GM23248 (cell line): ENCODE measurements around the gene ZNF557. TPM values are rescaled to one million over a fixed set of nuclear protein-coding genes. Genes with fewer than 3 reads are reported as not detected.
A peak's percentile ranks its signal among the peaks of the same experiment; 100 is the strongest.

Experiments used
- DNase-seq: peaks from one replicate; pipeline ENCODE4 v3.0.0-alpha.2; 2015
- H2AFZ ChIP-seq: fragments of 200-600 bp; sonication (generic); 2 replicates; pipeline ENCODE4 v1.6.1; 2016; ENCODE audit warnings: antibody characterized with exemption
- H3F3A ChIP-seq: fragments of 200-600 bp; sonication (generic); 2 replicates; pipeline ENCODE4 v1.6.1; 2016; ENCODE audit warnings: mild to moderate bottlenecking, antibody characterized with exemption, mixed run types; ENCODE audit not compliant: insufficient read depth
- H3K27ac ChIP-seq: fragments of 200-600 bp; sonication (generic); 2 replicates; pipeline ENCODE4 v1.5.1; 2016; ENCODE audit warnings: mild to moderate bottlenecking
- H3K27me3 ChIP-seq: fragments of 200-600 bp; sonication (generic); replicated peaks from 2 replicates; pipeline ENCODE4 v1.6.1; 2016; ENCODE audit warnings: mild to moderate bottlenecking; ENCODE audit not compliant: insufficient read depth
- H3K36me3 ChIP-seq: fragments of 200-600 bp; sonication (generic); 2 replicates; pipeline ENCODE4 v1.6.1; 2016; ENCODE audit warnings: low read depth, mild to moderate bottlenecking
- H3K4me1 ChIP-seq: fragments of 200-600 bp; sonication (generic); 2 replicates; pipeline ENCODE4 v1.6.1; 2016; ENCODE audit warnings: mild to moderate bottlenecking; ENCODE audit not compliant: insufficient read depth
- H3K4me2 ChIP-seq: fragments of 200-600 bp; sonication (generic); one replicate; pipeline ENCODE4 v1.6.1; 2016; ENCODE audit warnings: mild to moderate bottlenecking; ENCODE audit not compliant: unreplicated experiment
- H3K4me3 ChIP-seq: fragments of 200-600 bp; sonication (generic); 2 replicates; pipeline ENCODE4 v1.5.1; 2016; ENCODE audit warnings: mild to moderate bottlenecking
- H3K79me2 ChIP-seq: fragments of 200-600 bp; sonication (generic); 2 replicates; pipeline ENCODE4 v1.6.1; 2016; ENCODE audit warnings: mild to moderate bottlenecking; ENCODE audit not compliant: insufficient read depth
- H3K9ac ChIP-seq: fragments of 200-600 bp; sonication (generic); 2 replicates; pipeline ENCODE4 v1.6.1; 2016; ENCODE audit warnings: mild to moderate bottlenecking
- H3K9me2 ChIP-seq: fragments of 200-600 bp; sonication (generic); 2 replicates; pipeline ENCODE4 v1.6.1; 2016; ENCODE audit warnings: mixed run types, mild to moderate bottlenecking, moderate library complexity; ENCODE audit not compliant: insufficient read depth
- H3K9me3 ChIP-seq: fragments of 200-600 bp; sonication (generic); one replicate; pipeline ENCODE4 v1.6.1; 2017; ENCODE audit warnings: low read depth
- H4K20me1 ChIP-seq: fragments of 200-600 bp; sonication (generic); 2 replicates; pipeline ENCODE4 v1.6.0; 2016; ENCODE audit not compliant: insufficient read depth
- EZH2 ChIP-seq: fragments of 200-600 bp; sonication (generic); IDR thresholded peaks from 2 replicates; pipeline ENCODE4 v1.6.1; 2018; ENCODE audit warnings: antibody characterized with exemption, mild to moderate bottlenecking; ENCODE audit not compliant: insufficient read depth, poor library complexity, severe bottlenecking
- EZH2phosphoT487 ChIP-seq: fragments of 200-600 bp; sonication (generic); IDR thresholded peaks from 2 replicates; pipeline ENCODE4 v1.6.1; 2018; ENCODE audit warnings: antibody characterized with exemption, moderate library complexity, mild to moderate bottlenecking, low read depth; ENCODE audit not compliant: insufficient read depth
- WGBS, 2 experiments: methylation state at CpG; one replicate each; pipeline ENCODE4 v1.1.6; 2015 to 2017; ENCODE audit warnings: low lambda C conversion rate in 2 of 2, low coverage in 1 of 2; ENCODE audit errors: missing lambda C conversion rate in 2 of 2; 5-methylcytosine and 5-hydroxymethylcytosine counted together
- in situ Hi-C: fragments of 300-500 bp; cut with MboI; formaldehyde crosslinking; loops from 2 replicates; pipeline ENCODE4 v1.15.0; 2020
- polyA plus RNA-seq: library from polyadenylated mRNA; unstranded; fragments of >200 nt; fragmentation: Nextera tagmentation; extraction: Ambion mirVana; gene quantifications from 2 replicates; pipeline ENCODE4 v1.2.1, GENCODE V29; 2016
- total RNA-seq: library from RNA; depleted of rRNA; stranded (reverse); fragments of >200 nt; shearing (Covaris generic); gene quantifications from 2 replicates; pipeline ENCODE4 v1.2.3, GENCODE V29; 2014

Gene ZNF557
- total and polyA plus RNA-seq, 2 experiments from 2014 or later = 4.6 to 9.4 TPM

DNA sequence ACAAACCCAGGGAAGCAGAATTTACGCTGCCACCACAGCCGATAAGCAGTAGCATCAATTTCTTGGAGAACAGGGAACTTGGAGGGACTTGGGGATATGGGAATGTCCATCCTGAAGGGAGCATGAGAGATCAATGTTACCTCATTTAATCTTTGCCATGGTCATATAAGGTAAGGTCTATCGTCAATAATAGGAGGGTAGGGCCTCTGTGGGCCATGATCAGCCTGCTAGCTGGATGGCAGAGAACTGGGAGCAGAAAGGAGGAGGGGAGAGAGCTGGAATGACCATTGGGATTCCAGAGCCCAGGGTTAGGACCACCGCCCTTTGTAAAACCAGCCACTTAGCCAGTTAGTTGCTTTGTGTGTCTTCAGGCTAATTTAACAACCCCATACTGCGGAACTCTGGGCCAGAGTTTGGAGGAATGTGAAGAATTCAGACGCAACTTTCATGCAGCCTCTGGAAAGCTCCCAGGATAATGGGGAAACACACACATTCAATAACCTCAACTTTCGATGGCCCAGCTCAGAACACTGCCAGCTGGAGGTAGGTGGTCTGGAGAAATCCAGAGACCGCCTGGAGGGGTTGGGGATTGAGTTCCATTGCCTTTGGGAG, 40.3 kb downstream of the ZNF557 start:
- no peaks in the 10 kb centered on the region for H3K79me2 ChIP-seq
- in situ Hi-C loops = loop anchor here (25.0 kb wide), 1 partner anchor 228 kb away; the partner anchor contains the start of gene ARHGEF18
- TF ChIP-seq EZH2phosphoT487 = no peak
- TF ChIP-seq EZH2 = no peak
- H3K4me2 ChIP-seq = no peak overlapping the region
- no peaks in the 10 kb centered on the region for H3K9me2 ChIP-seq
- H3K4me1 ChIP-seq = no peaks in the 10 kb centered on the region
- WGBS, 2 experiments = 50 to 59% methylated on average over 8 of the region's 8 CpGs
- H3K27me3 ChIP-seq = no peaks in the 10 kb centered on the region
- no peaks in the 10 kb centered on the region for H3F3A ChIP-seq
- H4K20me1 ChIP-seq = no peaks in the 10 kb centered on the region
- no peak overlapping the region for H2AFZ ChIP-seq
- H3K9ac ChIP-seq = no peak overlapping the region
- no peak overlapping the region for H3K4me3 ChIP-seq
- H3K27ac ChIP-seq = no peak overlapping the region
- H3K36me3 ChIP-seq = no peaks in the 10 kb centered on the region
- peak; percentile 41 for DNase-seq
- H3K9me3 ChIP-seq = no peaks in the 10 kb centered on the region

DNA sequence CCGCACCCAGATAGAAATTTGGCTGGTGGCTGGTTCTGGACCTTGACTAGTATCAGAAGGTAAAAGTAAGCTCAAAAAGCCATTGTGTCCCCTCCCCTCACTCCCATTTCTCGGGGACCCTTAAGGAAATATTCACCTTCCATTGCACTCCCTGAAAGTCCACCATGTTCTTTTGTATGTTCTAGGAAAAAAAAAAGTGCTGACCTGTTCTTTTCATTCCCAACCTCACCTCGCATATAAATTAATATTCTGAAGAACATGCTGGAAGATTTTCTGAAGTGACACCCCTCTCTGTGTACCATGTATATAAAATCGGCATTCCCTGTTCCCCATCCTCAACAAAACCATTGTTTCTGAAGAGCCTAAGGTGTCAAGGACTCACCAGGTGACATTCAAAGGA, 43.2 kb downstream of the ZNF557 start:
- no peak overlapping the region for H3K27ac ChIP-seq
- no peaks in the 10 kb centered on the region for H3K27me3 ChIP-seq
- H3K9me3 ChIP-seq = no peaks in the 10 kb centered on the region
- no peak overlapping the region for H3K9ac ChIP-seq
- H3K9me2 ChIP-seq = no peaks in the 10 kb centered on the region
- 81 to 82% methylated on average over 4 of the region's 4 CpGs for WGBS, 2 experiments
- in situ Hi-C loops = loop anchor here (25.0 kb wide), 1 partner anchor 225 kb away; the partner anchor contains the start of gene ARHGEF18
- no peaks in the 10 kb centered on the region for H3K36me3 ChIP-seq
- TF ChIP-seq EZH2phosphoT487 = no peak
- TF ChIP-seq EZH2 = no peak
- H4K20me1 ChIP-seq = no peaks in the 10 kb centered on the region
- no peak for DNase-seq
- no peaks in the 10 kb centered on the region for H3K4me1 ChIP-seq
- H2AFZ ChIP-seq = no peak overlapping the region
- H3K4me3 ChIP-seq = no peak overlapping the region
- H3F3A ChIP-seq = no peaks in the 10 kb centered on the region
- no peaks in the 10 kb centered on the region for H3K79me2 ChIP-seq
- H3K4me2 ChIP-seq = no peak overlapping the region

DNA sequence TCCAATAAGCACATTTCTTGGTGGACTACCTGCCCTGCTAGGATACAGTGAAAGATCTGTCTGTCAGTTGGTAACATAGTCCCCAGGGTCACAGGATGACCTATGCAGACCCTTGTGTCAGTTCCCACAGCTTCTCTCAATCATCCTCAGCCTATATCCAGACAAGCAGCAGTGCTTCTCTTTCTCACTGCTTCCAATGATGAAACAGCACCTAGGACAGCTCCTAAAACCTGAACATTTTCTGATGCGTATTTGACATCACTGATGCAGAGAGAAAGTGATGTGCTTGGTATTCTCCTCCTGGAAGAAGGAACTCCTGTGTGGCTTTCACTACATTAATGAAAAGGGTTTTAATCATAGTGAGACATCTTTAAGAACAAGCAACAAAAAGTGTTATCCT, 43.7 kb downstream of the ZNF557 start:
- WGBS, 2 experiments = 69 to 88% methylated on average over 1 of the region's 1 CpG
- DNase-seq = no peak
- H3K4me2 ChIP-seq = no peak overlapping the region
- no peaks in the 10 kb centered on the region for H3K9me3 ChIP-seq
- no peaks in the 10 kb centered on the region for H3K4me1 ChIP-seq
- no peaks in the 10 kb centered on the region for H3F3A ChIP-seq
- H3K27me3 ChIP-seq = no peaks in the 10 kb centered on the region
- H3K36me3 ChIP-seq = no peaks in the 10 kb centered on the region
- no peak overlapping the region for H3K9ac ChIP-seq
- H3K79me2 ChIP-seq = no peaks in the 10 kb centered on the region
- in situ Hi-C loops = loop anchor here (25.0 kb wide), 1 partner anchor 224 kb away; the partner anchor contains the start of gene ARHGEF18
- H2AFZ ChIP-seq = no peak overlapping the region
- no peak overlapping the region for H3K4me3 ChIP-seq
- no peaks in the 10 kb centered on the region for H3K9me2 ChIP-seq
- H3K27ac ChIP-seq = no peak overlapping the region
- no peaks in the 10 kb centered on the region for H4K20me1 ChIP-seq
- TF ChIP-seq EZH2 = no peak
- TF ChIP-seq EZH2phosphoT487 = no peak

DNA sequence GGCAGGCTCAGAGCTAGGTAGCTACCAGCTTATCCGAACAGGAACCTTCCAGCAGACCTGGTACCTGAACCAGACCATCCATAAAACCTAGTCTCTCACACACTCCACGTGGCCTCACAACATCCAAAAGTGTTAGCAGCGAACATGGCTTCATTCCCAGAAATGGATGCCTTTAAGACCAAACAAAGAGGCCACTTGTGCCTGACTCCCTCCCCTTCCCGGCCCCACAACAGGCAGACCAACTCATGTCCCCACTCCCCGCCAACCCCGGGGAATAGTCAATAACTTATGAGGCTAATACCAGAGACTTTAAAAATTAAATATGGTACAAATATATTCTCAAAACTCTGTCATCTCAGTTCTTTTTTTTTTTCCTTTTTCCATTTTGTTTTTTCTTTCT, 46.2 kb downstream of the ZNF557 start:
- H4K20me1 ChIP-seq = no peaks in the 10 kb centered on the region
- H3K4me1 ChIP-seq = no peaks in the 10 kb centered on the region
- H3K79me2 ChIP-seq = no peaks in the 10 kb centered on the region
- no peak overlapping the region for H3K9ac ChIP-seq
- H3K4me2 ChIP-seq = no peak overlapping the region
- no peaks in the 10 kb centered on the region; the same call in 1 of the 2 replicates for H3K36me3 ChIP-seq
- no peaks in the 10 kb centered on the region for H3K27me3 ChIP-seq
- 85 to 86% methylated on average over 6 of the region's 6 CpGs for WGBS, 2 experiments
- DNase-seq = no peak
- in situ Hi-C loops = loop anchor here (25.0 kb wide), 1 partner anchor 222 kb away; the partner anchor contains the start of gene ARHGEF18
- H3K9me2 ChIP-seq = no peaks in the 10 kb centered on the region
- TF ChIP-seq EZH2phosphoT487 = no peak
- no peak for TF ChIP-seq EZH2
- no peak overlapping the region for H2AFZ ChIP-seq
- no peak overlapping the region for H3K4me3 ChIP-seq
- no peak overlapping the region for H3K27ac ChIP-seq
- H3K9me3 ChIP-seq = no peaks in the 10 kb centered on the region
- H3F3A ChIP-seq = no peaks in the 10 kb centered on the region
